Measurements from ENCODE around the gene GNAI1.
A peak's percentile ranks its signal among the peaks of the same experiment; 100 is the strongest.

Gene GNAI1

GRCh38 chr7:80134536-80135308 is at the start of gene GNAI1:
TSS of gene GNAI1 (plus strand) at chr7:80134831. CDS start at chr7:80135161, 330 bp downstream.
- DNase-seq = peak in 1 of 2 donors; percentile 16

DNA sequence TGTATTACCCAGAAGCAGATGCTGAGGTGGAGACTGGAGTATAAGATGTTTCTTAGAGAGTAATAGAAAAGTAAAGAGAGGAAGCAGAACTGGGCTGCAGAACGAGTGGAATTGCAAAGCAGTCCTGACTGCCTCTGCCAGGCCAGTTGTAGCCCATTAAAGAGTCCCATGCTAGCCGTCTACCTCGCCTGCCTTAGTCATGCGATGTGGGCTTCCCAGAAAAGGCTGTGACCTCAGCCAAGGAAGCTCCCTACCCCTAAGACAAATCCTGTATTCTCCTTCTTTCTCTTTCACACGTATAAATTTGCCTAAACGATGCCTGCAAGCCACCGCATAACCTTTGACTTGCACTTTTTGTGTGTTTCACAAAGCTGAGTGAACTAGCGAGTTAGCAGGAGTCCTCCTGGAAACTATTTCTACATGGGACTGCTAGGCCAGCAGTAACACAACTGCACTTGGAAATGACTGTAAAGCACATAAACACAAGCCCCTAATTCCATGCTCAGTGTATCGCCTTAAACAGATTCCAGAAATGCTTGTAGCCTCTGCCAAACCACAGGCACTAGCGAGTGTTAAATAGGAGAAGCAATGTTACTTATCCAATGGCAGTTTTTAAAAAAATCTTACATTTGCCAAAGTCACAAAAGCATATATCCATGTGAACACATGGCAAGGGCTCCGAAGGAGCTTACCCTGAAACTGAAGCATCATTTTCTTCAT is 47.4 kb upstream of the GNAI1 start:
- no peak for DNase-seq

GRCh38 chr7:80087771-80088170 is 46.9 kb upstream of the GNAI1 start:
- DNase-seq = no peak

GRCh38 chr7:80088705-80089104 is 45.9 kb upstream of the GNAI1 start:
- no peak for DNase-seq

GRCh38 chr7:80089366-80089765 is 45.3 kb upstream of the GNAI1 start:
- DNase-seq = no peak

- DNase-seq = no peak
Observed at GRCh38 chr7:80093349-80093748, 41.3 kb upstream of the GNAI1 start.

GRCh38 chr7:80095545-80095944 is 39.1 kb upstream of the GNAI1 start:
- no peak for DNase-seq

- no peak for DNase-seq
Observed at GRCh38 chr7:80097756-80098155, 36.9 kb upstream of the GNAI1 start.

- no peak for DNase-seq
Observed at GRCh38 chr7:80098795-80099194, 35.8 kb upstream of the GNAI1 start.

- no peak for DNase-seq
Observed at GRCh38 chr7:80100254-80100653, 34.4 kb upstream of the GNAI1 start.

DNA sequence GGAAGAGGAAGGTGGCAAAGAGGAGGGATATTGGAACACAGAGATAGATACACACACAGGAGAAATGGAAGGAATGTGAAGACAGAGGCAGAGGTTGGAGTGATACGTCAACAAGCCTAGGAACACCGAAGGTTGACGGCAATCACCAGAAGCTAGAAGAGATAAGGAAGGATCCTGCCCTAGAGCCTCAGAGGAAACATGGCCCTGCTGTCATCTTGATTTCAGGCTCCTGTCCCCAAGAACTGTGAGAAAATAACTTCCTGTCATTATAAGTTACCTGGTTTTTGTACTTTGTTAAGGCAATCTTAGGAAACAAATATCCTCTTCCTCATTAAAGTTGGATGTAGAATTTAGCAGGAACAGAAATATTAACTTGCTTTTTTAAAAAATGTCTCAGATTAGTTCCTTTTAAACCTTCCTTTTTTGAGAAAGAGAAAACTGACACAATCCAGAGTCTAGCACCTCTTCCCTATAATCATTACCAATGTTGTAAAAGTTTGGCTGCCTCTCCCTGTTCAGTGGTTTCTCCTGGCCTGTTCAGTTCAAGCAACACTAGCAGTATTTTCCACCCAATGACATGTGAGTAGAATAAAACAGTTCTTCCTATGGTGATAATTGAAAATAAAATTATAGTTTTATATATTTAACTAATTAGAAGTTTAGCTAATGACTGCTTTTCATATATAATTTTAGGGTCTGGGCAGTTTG is 28.8 kb upstream of the GNAI1 start:
- DNase-seq = no peak

DNA sequence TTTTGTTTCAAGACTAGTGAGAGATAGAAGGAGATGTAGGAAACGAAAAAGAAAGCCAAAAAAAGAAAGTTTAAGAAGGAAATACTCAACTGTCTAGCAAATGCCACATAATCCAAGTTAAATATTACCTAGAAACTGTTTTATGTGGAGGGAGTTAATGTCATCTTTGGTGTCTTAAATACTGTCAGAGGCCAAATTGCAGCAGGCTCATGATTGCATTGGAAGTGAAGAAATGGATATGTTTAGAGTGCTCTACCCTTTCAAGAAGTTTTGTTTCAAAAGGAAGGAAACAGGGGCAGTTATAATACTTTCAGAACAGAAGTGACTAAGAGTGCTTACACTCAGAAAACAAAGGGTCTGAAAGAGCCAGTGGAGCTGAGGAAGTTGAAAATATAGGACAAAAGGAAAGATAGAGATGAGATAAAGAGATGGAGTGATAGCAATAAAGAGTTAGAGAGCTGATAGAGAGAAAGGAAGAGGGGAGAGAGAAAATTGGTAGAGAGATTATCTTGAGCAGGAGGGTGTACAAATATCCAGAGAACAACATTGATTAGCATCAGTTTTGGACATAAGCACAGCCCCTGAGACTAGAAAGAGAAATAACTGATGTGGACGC is 28.0 kb upstream of the GNAI1 start:
- no peak for DNase-seq

DNA sequence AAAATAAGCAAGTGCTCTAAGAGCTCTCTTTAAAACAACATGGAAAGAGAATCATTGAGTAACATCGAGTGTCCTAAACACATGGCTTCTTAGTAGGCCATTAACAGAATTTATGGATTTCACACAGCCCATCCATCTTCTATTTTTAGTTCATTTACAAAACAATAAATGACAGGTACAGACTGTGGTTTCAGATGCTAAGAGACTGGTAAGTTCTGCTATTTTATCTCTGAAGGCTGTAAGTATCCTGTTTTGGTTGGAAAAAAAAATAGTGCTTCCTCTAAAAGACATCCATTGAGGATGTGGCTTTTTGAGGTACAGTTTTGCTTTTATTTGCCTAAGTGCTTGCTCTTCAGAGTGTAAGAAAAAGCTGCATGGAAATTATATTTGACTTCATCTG is 27.4 kb upstream of the GNAI1 start:
- no peak for DNase-seq

DNA sequence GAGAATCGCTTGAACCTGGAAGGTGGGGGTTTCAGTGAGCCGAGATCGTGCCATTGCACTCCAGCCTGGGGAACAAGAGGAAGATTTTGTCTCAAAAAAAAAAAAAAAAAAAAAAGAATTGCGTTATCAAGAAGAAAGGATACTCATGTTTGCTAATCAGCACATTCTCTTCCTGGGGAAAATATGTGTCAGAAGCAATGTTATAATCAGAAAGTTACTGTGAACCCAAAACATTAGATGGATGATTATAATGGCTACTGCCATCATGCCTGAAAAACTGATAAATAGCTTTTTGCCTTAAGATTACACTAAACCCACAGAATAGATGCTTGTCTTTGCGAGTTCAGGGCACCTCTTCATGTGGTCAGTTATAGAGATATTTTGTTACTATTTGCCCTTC is 24.3 kb upstream of the GNAI1 start:
- no peak for DNase-seq

DNA sequence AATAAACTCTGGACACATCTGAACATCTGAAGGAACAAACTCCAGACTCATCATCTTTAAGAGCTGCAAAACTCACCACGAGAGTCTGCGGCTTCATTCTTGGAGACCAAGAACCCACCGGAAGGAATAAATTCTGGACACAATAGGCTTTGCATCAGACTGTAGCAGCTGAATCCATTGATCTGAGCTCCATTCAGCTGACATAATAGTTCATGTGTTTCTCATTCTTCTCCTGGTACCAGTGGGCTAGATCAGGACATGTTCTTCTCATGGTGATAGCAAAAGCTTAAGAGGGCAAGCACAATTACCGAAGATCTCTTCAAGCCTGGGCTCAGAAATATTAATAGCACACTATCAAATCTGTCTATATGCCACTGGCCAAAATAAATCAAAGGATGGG is 20.5 kb upstream of the GNAI1 start:
- DNase-seq = no peak

DNA sequence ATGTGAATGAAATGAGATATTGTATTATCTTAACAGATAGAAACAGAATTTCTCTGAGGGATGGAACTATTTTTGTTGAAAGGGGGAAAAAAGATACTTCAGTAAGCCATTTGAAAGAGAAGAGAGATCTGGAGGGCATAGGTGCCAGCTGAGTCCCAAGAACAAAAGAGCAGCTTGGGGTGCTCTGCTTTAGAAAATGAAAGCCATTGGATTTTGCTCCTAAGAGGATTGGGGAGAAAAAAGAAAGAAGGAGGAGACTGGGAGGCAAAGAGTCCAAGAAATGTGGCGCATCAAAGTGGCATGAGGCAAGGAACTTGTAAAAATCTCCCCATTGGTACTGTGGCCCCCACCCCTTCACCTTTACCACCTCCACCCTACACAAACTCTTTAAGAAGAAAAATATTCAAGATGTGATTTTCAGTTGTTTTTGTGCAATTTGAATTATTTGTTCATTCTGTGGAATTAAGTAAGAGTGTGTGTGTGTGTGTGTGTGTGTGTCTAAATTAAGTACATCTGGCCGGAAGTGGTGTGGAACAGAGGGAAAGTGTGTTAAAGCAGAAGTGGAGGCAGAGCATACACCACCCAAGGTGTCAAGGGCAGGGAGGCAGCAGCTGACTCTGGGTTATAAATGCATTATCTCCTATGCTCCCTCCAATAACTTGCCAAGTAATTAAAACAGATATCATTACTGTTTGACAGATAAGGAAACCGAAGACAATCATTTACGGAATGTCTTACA is 9.9 kb upstream of the GNAI1 start:
- DNase-seq = no peak

DNA sequence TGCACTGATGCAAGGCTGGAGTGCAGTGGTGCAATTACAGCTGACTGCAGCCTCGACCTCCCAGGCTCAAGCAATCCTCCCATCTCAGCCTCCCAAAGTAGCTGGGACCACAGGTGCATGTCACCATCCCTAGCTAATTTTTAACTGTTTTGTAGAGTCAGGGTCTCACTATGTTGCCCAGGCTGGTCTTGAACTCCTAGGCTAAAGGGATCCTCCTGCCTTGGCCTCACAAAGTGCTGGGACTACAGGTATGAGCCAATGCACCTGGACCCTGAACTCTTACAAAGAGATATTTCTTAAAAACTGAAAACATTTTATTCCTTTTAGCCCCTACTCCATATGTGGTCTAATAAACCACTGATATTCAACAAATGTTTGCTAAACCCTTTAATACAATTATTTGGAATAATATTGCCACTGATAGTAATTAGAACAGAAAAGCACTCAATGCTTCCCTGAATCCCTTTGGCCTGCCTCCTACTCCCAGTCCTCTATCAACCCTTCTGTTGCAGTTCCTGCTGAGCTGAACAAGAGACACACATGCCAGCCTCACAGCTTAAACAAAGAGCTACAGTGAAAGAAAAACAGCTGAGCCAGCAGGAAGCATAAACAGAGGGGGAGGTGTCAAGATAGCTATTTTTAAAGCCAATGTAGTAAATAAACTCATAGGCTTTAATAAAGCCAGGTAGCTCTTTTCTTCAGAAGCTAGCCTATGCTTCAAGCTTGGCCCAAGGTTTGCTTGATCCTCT is 7.0 kb upstream of the GNAI1 start:
- no peak for DNase-seq

DNA sequence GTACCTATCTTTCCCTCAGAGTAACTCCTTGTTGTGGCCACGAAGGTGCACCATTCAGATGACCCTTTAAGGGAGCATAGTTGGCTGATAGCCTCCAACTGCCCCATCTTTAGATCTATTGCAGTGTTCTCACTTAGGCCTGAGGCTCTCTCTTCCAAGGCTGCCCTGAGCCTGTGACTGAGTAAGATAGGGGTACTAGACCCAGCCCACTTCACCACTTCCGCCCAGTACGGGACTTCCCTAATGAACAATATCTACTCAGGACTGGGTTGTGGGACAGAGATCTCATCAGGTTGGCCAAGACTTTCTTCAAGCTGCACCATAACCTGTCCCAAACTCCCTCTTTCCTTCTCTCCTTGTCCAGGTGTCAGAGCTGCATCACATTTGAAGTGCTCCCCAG is 5.7 kb upstream of the GNAI1 start:
- DNase-seq = no peak

- no peak for DNase-seq
Observed at GRCh38 chr7:80129785-80130184, 4.8 kb upstream of the GNAI1 start.

GRCh38 chr7:80131675-80132435 is 2.8 kb upstream of the GNAI1 start:
- no peak for DNase-seq

- DNase-seq = no peak
Observed at GRCh38 chr7:80132594-80132993, 2.0 kb upstream of the GNAI1 start.

Measured in activated CD4-positive, alpha-beta T cell treated with anti-CD3 and anti-CD28 coated beads for 4 hours (primary cell).